HG03565 (cell line): Measurements from ENCODE around the gene ALKBH7.

ENCODE experiments used
- ATAC-seq: cut with Tn5 transposase; IDR thresholded peaks from one replicate; pipeline ENCODE4 v1.9.1; 2021; ENCODE audit warnings: mild to moderate bottlenecking, moderate library complexity; ENCODE audit not compliant: unreplicated experiment

ALKBH7 gene

DNA sequence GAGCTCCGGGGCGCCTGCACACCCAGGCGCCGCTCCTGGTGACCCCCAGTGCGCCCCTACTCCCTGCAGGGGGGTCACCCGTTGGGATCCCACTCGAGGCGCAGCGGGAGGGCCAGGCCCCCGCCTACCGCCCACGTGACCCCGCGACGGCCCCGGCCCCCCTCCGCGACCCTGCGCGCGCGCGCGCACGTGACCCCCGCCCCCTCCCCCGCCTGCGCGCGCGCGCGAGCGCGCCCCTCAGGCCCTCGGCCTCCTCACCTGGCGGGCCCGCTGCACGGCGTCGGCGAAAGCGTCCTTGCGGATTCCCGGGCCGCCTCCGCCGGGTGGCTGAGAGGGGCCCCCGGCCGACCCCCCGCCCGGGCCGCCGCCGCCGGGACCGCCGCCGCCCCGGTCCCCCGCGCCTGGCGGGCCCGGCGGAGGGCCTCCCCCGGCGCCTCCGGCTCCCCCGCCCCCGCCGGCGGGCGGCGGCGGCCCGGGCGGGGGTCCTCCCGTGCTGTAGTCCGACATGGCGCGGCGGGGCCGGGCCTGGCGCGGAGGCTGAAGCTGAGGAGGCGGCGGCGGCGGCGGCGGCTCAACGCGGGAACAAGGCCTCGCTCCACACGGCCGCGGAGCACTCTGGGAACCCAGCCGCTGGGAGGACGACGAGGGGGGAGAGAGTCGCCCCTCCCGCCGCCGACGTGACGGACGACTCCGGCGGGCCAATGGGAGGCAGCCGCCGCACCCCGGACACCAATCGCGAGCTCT lies 51.8 kb downstream of the ALKBH7 start, which contains the start of gene KHSRP:
TSS of gene KHSRP (minus strand) at position 617 of the 744 bp plus-strand sequence. CDS start at position 507, 110 bp downstream.
- no peak for ATAC-seq
